GM23338 (cell line): ENCODE results near the gene ITIH3. TPM values are rescaled to one million over a fixed set of nuclear protein-coding genes. Genes with fewer than 3 reads are reported as not detected.

Experiments used
- ATAC-seq: fragments of 200-7000 bp; cut with Tn5 transposase; 3 replicates; pipeline ENCODE4 v1.9.1; 2020
- DNase-seq: peaks from one replicate; pipeline ENCODE4 v3.0.0-alpha.2; 2015; ENCODE audit warnings: low spot score
- H2AFZ ChIP-seq: fragments of 200-600 bp; sonication (generic); 2 replicates; pipeline ENCODE4 v1.8.0; 2016; ENCODE audit warnings: antibody characterized with exemption, mild to moderate bottlenecking, moderate library complexity
- H3F3A ChIP-seq: fragments of 200-600 bp; sonication (generic); replicated peaks from 2 replicates; pipeline ENCODE4 v1.8.0; 2017; ENCODE audit warnings: antibody characterized with exemption, mixed run types, low read depth
- H3K27ac ChIP-seq: fragments of 200-600 bp; sonication (generic); 2 replicates; pipeline ENCODE4 v1.6.1; 2016; ENCODE audit warnings: low read depth
- H3K27me3 ChIP-seq: fragments of 200-600 bp; sonication (generic); 2 replicates; pipeline ENCODE4 v1.8.0; 2016; ENCODE audit warnings: mild to moderate bottlenecking, mixed run types, moderate library complexity; ENCODE audit not compliant: insufficient read depth
- H3K36me3 ChIP-seq: fragments of 200-600 bp; sonication (generic); 2 replicates; pipeline ENCODE4 v1.8.0; 2016; ENCODE audit warnings: mild to moderate bottlenecking; ENCODE audit not compliant: insufficient read depth
- H3K4me1 ChIP-seq: fragments of 200-600 bp; sonication (generic); 2 replicates; pipeline ENCODE4 v1.8.0; 2016; ENCODE audit warnings: mild to moderate bottlenecking, moderate library complexity; ENCODE audit not compliant: insufficient read depth
- H3K4me2 ChIP-seq: fragments of 200-600 bp; sonication (generic); 2 replicates; pipeline ENCODE4 v1.7.1; 2017; ENCODE audit warnings: mixed run types
- H3K4me3 ChIP-seq: fragments of 200-600 bp; sonication (generic); 2 replicates; pipeline ENCODE4 v1.6.1; 2016; ENCODE audit warnings: mixed run types
- H3K79me2 ChIP-seq: fragments of 200-600 bp; sonication (generic); replicated peaks from 2 replicates; pipeline ENCODE4 v1.8.0; 2017; ENCODE audit warnings: mild to moderate bottlenecking; ENCODE audit not compliant: insufficient read depth
- H3K9me2 ChIP-seq: fragments of 200-600 bp; sonication (generic); 2 replicates; pipeline ENCODE4 v1.8.0; 2017; ENCODE audit not compliant: insufficient read depth
- H4K20me1 ChIP-seq: fragments of 200-600 bp; sonication (generic); replicated peaks from 2 replicates; pipeline ENCODE4 v1.8.0; 2017; ENCODE audit warnings: mild to moderate bottlenecking; ENCODE audit not compliant: insufficient read depth
- H3K27ac Mint-ChIP-seq: 2 replicates; pipeline ENCODE4 v1.8.0; 2020; ENCODE audit warnings: inconsistent platforms, mild to moderate bottlenecking, moderate library complexity, mixed read lengths
- H3K27me3 Mint-ChIP-seq: 3 replicates; pipeline ENCODE4 v1.8.0; 2022; ENCODE audit warnings: low read depth, mild to moderate bottlenecking, moderate library complexity, mixed read lengths, inconsistent platforms; ENCODE audit not compliant: insufficient read depth, poor library complexity
- H3K36me3 Mint-ChIP-seq: 3 replicates; pipeline ENCODE4 v1.8.0; 2021; ENCODE audit warnings: low read depth, mild to moderate bottlenecking, inconsistent platforms, moderate library complexity, mixed read lengths
- H3K4me1 Mint-ChIP-seq: 3 replicates; pipeline ENCODE4 v1.8.0; 2020; ENCODE audit warnings: mild to moderate bottlenecking, inconsistent platforms, mixed read lengths
- H3K4me3 Mint-ChIP-seq: 3 replicates; pipeline ENCODE4 v1.8.0; 2021; ENCODE audit warnings: moderate library complexity, mild to moderate bottlenecking, inconsistent platforms, mixed read lengths
- H3K9me3 Mint-ChIP-seq: 3 replicates; pipeline ENCODE4 v1.8.0; 2020; ENCODE audit warnings: moderate library complexity, mild to moderate bottlenecking, inconsistent platforms, mixed read lengths
- CREB1 ChIP-seq: fragments of 250-450 bp; sonication (Bioruptor Pico); IDR thresholded peaks from 2 replicates; pipeline ENCODE4 v1.5.0; 2020; ENCODE audit warnings: low read depth, mild to moderate bottlenecking, moderate library complexity
- CTCF ChIP-seq, 2 experiments: fragments of 200-600 bp in 1 of 2; sonication (generic) in 1 of 2; conservative IDR thresholded peaks; 2 replicates each; pipeline versions ENCODE4 v1.5.1 to v1.6.1; 2016 to 2017; ENCODE audit warnings: antibody characterized with exemption in 2 of 2, low read depth in 2 of 2, mild to moderate bottlenecking in 2 of 2, moderate library complexity in 1 of 2
- ETS1 ChIP-seq: IDR thresholded peaks from 2 replicates; pipeline ENCODE4 v1.6.1; 2016; ENCODE audit warnings: antibody characterized with exemption
- EZH2 ChIP-seq: fragments of 200-600 bp; sonication (generic); IDR thresholded peaks from one replicate; pipeline ENCODE4 v1.8.0; 2017; ENCODE audit warnings: antibody characterized with exemption, mild to moderate bottlenecking, low read depth; ENCODE audit not compliant: unreplicated experiment
- NANOG ChIP-seq: IDR thresholded peaks from 2 replicates; pipeline ENCODE4 v1.6.1; 2016; ENCODE audit warnings: antibody characterized with exemption, borderline replicate concordance
- POLR2AphosphoS5 ChIP-seq: IDR thresholded peaks from 2 replicates; pipeline ENCODE4 v1.6.1; 2016; ENCODE audit warnings: antibody characterized with exemption, low read depth
- STAT1 ChIP-seq: IDR thresholded peaks from one replicate; pipeline ENCODE4 v1.6.1; 2016; ENCODE audit warnings: antibody characterized with exemption; ENCODE audit not compliant: unreplicated experiment
- ZNF114 ChIP-seq: fragments of 250-450 bp; sonication (Bioruptor Pico); IDR thresholded peaks from 2 replicates; pipeline ENCODE4 v1.5.0; 2020; ENCODE audit warnings: mild to moderate bottlenecking, moderate library complexity
- polyA plus RNA-seq: library from polyadenylated mRNA; unstranded; fragments of >200 nt; fragmentation: Nextera tagmentation; extraction: Ambion mirVana; gene quantifications from 2 replicates; pipeline ENCODE4 v1.2.1, GENCODE V29; 2016
- total RNA-seq: library from RNA; depleted of rRNA; stranded (reverse); fragments of >200 nt; shearing (Covaris generic); gene quantifications from 2 replicates; pipeline ENCODE4 v1.2.3, GENCODE V29; 2014

The ITIH3 gene
- total and polyA plus RNA-seq, 2 experiments from 2014 or later, result not detected

- Histone ChIP-seq H3K4me1 (no peaks in the 10 kb centered on the region), H3K9me2 (0 out of 2 replicates have a peak, but pooled peaks cover 4% of the 10 kb centered on the region), H3K79me2 (no peaks in the 10 kb centered on the region), H3F3A (no peaks in the 10 kb centered on the region), H3K27ac (no peak overlapping the region), H3K4me3 (no peak overlapping the region), H3K4me2 (no peak overlapping the region), H3K36me3 (no peaks in the 10 kb centered on the region), H2AFZ (no peak overlapping the region), H4K20me1 (no peaks in the 10 kb centered on the region), H3K27me3 (no peaks in the 10 kb centered on the region)
- H3K4me1 Mint-ChIP-seq, result no peaks in the 10 kb centered on the region; the same call in 2 of the 3 replicates
- ATAC-seq (no peak), DNase-seq (no peak)
- no peaks in the 10 kb centered on the region for H3K36me3 Mint-ChIP-seq
- no peak overlapping the region for H3K4me3 Mint-ChIP-seq
- H3K27me3 Mint-ChIP-seq, result peaks cover 6% of the 10 kb centered on the region
- no peaks in the 10 kb centered on the region for H3K9me3 Mint-ChIP-seq
- H3K27ac Mint-ChIP-seq, result no peak overlapping the region
- TF ChIP-seq ZNF114 (CRISPR knock-in tag), result no peak
Measured at GRCh38 chr3:52809149-52809548, 14.6 kb downstream of the ITIH3 start.

- Histone ChIP-seq H3F3A (no peaks in the 10 kb centered on the region), H3K79me2 (no peaks in the 10 kb centered on the region), H3K4me2 (no peak overlapping the region), H4K20me1 (no peaks in the 10 kb centered on the region), H3K27me3 (no peaks in the 10 kb centered on the region), H3K27ac (no peak overlapping the region), H2AFZ (no peak overlapping the region), H3K4me3 (no peak overlapping the region), H3K36me3 (no peaks in the 10 kb centered on the region), H3K9me2 (0 out of 2 replicates have a peak, but pooled peaks cover 4% of the 10 kb centered on the region), H3K4me1 (no peaks in the 10 kb centered on the region)
- Mint-ChIP-seq H3K27ac (no peak overlapping the region), H3K4me1 (no peaks in the 10 kb centered on the region; the same call in 2 of the 3 replicates), H3K9me3 (no peaks in the 10 kb centered on the region), H3K36me3 (no peaks in the 10 kb centered on the region), H3K27me3 (peaks cover 9% of the 10 kb centered on the region), H3K4me3 (no peak overlapping the region)
- DNase-seq (no peak), ATAC-seq (no peak)
- TF ChIP-seq CREB1 (no peak), ETS1 (no peak), EZH2 (no peak), POLR2AphosphoS5 (no peak), STAT1 (no peak)
Measured at GRCh38 chr3:52809662-52810377, 15.2 kb downstream of the ITIH3 start.

GRCh38 chr3:52810923-52811322 lies 16.3 kb downstream of the ITIH3 start:
- H3K36me3 Mint-ChIP-seq, result no peaks in the 10 kb centered on the region
- H3K4me1 Mint-ChIP-seq, result no peaks in the 10 kb centered on the region; the same call in 2 of the 3 replicates
- H3K27ac ChIP-seq, result no peak overlapping the region
- no peak overlapping the region for H3K4me3 ChIP-seq
- 0 out of 2 replicates have a peak, but pooled peaks cover 4% of the 10 kb centered on the region for H3K9me2 ChIP-seq
- DNase-seq (no peak), ATAC-seq (no peak)
- H3F3A ChIP-seq, result no peaks in the 10 kb centered on the region
- no peaks in the 10 kb centered on the region for H3K27me3 ChIP-seq
- TF ChIP-seq CTCF (conservative IDR thresholded peaks at IDR 0.05; ENCODE audit: low read depth in 2 of 2) (no peak), ZNF114 (CRISPR knock-in tag) (no peak), CREB1 (no peak), NANOG (no peak), STAT1 (no peak)
- no peaks in the 10 kb centered on the region for H3K9me3 Mint-ChIP-seq
- H3K36me3 ChIP-seq, result no peaks in the 10 kb centered on the region
- H3K4me2 ChIP-seq, result no peak overlapping the region
- peaks cover 9% of the 10 kb centered on the region for H3K27me3 Mint-ChIP-seq
- H2AFZ ChIP-seq, result no peak overlapping the region
- H3K4me1 ChIP-seq, result no peaks in the 10 kb centered on the region
- no peak overlapping the region for H3K27ac Mint-ChIP-seq
- H3K4me3 Mint-ChIP-seq, result no peak overlapping the region
- no peaks in the 10 kb centered on the region for H4K20me1 ChIP-seq
- no peaks in the 10 kb centered on the region for H3K79me2 ChIP-seq
